ENCODE results near the gene LRCOL1. TPM values are rescaled to one million over a fixed set of nuclear protein-coding genes. Genes with fewer than 3 reads are reported as not detected.

LRCOL1 gene
- total and polyA plus RNA-seq, 2 experiments from 2014 or later: 1.7 TPM; not detected in 1

DNA sequence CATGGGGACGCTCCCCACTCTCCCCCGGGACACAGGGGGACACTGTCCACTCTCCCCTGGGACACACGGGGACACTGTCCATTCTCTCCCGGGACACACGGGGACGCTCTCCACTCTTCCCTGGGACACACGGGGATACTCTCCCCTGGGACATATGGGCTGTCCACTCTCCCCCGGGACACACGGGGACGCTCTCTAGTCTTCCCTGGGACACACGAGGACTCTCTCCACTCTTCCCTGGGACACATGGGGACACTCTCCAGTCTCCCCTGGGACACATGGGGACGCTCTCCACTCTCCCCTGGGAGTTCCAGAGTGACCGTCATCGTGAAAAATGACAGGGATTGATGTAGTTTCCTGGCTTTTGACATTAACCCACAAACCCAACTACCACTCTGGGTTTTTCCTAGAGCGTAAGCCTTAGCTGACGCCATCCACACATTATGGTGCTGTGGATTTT lies 5.2 kb upstream of the LRCOL1 start:
- Histone ChIP-seq H3K27ac (ENCODE audit: low read depth) (no peak overlapping the region), H3K4me1 (ENCODE audit: insufficient read depth) (peaks cover 6% of the 10 kb centered on the region; the same call in 1 of the 2 replicates), H3K27me3 (ENCODE audit: insufficient read depth) (peaks cover 87% of the 10 kb centered on the region), H3K4me3 (no peak overlapping the region), H2AFZ (no peak overlapping the region), H4K20me1 (replicated peaks; ENCODE audit: insufficient read depth) (0 out of 2 replicates have a peak, but pooled peaks cover 4% of the 10 kb centered on the region), H3K79me2 (replicated peaks; ENCODE audit: insufficient read depth) (no peaks in the 10 kb centered on the region), H3K36me3 (ENCODE audit: insufficient read depth) (no peaks in the 10 kb centered on the region), H3K4me2 (no peak overlapping the region), H3K9me2 (ENCODE audit: insufficient read depth) (no peaks in the 10 kb centered on the region), H3F3A (replicated peaks; ENCODE audit: low read depth) (0 out of 2 replicates have a peak, but pooled peaks cover 3% of the 10 kb centered on the region)
- no peak overlapping the region for H3K27ac Mint-ChIP-seq
- H3K9me3 Mint-ChIP-seq: peaks cover 47% of the 10 kb centered on the region
- ATAC-seq (no peak), DNase-seq (ENCODE audit: low spot score) (no peak)
- H3K27me3 Mint-ChIP-seq (ENCODE audit: insufficient read depth, low read depth, poor library complexity): peaks cover 74% of the 10 kb centered on the region
- H3K4me1 Mint-ChIP-seq: peaks cover 5% of the 10 kb centered on the region; the same call in 2 of the 3 replicates
- TF ChIP-seq POLR2AphosphoS5 (IDR thresholded peaks at IDR 0.05; ENCODE audit: low read depth) (no peak), EZH2 (IDR thresholded peaks at IDR 0.05; ENCODE audit: low read depth, unreplicated experiment) (no peak), ZNF331 (CRISPR knock-in tag; IDR thresholded peaks at IDR 0.05; ENCODE audit: low read depth) (no peak), ZNF114 (CRISPR knock-in tag; IDR thresholded peaks at IDR 0.05) (no peak), JUNB (IDR thresholded peaks at IDR 0.05; ENCODE audit: unreplicated experiment) (no peak), NANOG (IDR thresholded peaks at IDR 0.05; ENCODE audit: borderline replicate concordance) (no peak), STAT1 (IDR thresholded peaks at IDR 0.05; ENCODE audit: unreplicated experiment) (no peak), CREB1 (CRISPR knock-in tag; IDR thresholded peaks at IDR 0.05; ENCODE audit: low read depth) (no peak), EZH2phosphoT487 (IDR thresholded peaks at IDR 0.05; ENCODE audit: unreplicated experiment) (no peak)
- TF ChIP-seq, protein P1, sequence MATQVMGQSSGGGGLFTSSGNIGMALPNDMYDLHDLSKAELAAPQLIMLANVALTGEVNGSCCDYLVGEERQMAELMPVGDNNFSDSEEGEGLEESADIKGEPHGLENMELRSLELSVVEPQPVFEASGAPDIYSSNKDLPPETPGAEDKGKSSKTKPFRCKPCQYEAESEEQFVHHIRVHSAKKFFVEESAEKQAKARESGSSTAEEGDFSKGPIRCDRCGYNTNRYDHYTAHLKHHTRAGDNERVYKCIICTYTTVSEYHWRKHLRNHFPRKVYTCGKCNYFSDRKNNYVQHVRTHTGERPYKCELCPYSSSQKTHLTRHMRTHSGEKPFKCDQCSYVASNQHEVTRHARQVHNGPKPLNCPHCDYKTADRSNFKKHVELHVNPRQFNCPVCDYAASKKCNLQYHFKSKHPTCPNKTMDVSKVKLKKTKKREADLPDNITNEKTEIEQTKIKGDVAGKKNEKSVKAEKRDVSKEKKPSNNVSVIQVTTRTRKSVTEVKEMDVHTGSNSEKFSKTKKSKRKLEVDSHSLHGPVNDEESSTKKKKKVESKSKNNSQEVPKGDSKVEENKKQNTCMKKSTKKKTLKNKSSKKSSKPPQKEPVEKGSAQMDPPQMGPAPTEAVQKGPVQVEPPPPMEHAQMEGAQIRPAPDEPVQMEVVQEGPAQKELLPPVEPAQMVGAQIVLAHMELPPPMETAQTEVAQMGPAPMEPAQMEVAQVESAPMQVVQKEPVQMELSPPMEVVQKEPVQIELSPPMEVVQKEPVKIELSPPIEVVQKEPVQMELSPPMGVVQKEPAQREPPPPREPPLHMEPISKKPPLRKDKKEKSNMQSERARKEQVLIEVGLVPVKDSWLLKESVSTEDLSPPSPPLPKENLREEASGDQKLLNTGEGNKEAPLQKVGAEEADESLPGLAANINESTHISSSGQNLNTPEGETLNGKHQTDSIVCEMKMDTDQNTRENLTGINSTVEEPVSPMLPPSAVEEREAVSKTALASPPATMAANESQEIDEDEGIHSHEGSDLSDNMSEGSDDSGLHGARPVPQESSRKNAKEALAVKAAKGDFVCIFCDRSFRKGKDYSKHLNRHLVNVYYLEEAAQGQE (IDR thresholded peaks at IDR 0.05; ENCODE audit: unreplicated experiment): no peak
- TF ChIP-seq, protein P2, sequence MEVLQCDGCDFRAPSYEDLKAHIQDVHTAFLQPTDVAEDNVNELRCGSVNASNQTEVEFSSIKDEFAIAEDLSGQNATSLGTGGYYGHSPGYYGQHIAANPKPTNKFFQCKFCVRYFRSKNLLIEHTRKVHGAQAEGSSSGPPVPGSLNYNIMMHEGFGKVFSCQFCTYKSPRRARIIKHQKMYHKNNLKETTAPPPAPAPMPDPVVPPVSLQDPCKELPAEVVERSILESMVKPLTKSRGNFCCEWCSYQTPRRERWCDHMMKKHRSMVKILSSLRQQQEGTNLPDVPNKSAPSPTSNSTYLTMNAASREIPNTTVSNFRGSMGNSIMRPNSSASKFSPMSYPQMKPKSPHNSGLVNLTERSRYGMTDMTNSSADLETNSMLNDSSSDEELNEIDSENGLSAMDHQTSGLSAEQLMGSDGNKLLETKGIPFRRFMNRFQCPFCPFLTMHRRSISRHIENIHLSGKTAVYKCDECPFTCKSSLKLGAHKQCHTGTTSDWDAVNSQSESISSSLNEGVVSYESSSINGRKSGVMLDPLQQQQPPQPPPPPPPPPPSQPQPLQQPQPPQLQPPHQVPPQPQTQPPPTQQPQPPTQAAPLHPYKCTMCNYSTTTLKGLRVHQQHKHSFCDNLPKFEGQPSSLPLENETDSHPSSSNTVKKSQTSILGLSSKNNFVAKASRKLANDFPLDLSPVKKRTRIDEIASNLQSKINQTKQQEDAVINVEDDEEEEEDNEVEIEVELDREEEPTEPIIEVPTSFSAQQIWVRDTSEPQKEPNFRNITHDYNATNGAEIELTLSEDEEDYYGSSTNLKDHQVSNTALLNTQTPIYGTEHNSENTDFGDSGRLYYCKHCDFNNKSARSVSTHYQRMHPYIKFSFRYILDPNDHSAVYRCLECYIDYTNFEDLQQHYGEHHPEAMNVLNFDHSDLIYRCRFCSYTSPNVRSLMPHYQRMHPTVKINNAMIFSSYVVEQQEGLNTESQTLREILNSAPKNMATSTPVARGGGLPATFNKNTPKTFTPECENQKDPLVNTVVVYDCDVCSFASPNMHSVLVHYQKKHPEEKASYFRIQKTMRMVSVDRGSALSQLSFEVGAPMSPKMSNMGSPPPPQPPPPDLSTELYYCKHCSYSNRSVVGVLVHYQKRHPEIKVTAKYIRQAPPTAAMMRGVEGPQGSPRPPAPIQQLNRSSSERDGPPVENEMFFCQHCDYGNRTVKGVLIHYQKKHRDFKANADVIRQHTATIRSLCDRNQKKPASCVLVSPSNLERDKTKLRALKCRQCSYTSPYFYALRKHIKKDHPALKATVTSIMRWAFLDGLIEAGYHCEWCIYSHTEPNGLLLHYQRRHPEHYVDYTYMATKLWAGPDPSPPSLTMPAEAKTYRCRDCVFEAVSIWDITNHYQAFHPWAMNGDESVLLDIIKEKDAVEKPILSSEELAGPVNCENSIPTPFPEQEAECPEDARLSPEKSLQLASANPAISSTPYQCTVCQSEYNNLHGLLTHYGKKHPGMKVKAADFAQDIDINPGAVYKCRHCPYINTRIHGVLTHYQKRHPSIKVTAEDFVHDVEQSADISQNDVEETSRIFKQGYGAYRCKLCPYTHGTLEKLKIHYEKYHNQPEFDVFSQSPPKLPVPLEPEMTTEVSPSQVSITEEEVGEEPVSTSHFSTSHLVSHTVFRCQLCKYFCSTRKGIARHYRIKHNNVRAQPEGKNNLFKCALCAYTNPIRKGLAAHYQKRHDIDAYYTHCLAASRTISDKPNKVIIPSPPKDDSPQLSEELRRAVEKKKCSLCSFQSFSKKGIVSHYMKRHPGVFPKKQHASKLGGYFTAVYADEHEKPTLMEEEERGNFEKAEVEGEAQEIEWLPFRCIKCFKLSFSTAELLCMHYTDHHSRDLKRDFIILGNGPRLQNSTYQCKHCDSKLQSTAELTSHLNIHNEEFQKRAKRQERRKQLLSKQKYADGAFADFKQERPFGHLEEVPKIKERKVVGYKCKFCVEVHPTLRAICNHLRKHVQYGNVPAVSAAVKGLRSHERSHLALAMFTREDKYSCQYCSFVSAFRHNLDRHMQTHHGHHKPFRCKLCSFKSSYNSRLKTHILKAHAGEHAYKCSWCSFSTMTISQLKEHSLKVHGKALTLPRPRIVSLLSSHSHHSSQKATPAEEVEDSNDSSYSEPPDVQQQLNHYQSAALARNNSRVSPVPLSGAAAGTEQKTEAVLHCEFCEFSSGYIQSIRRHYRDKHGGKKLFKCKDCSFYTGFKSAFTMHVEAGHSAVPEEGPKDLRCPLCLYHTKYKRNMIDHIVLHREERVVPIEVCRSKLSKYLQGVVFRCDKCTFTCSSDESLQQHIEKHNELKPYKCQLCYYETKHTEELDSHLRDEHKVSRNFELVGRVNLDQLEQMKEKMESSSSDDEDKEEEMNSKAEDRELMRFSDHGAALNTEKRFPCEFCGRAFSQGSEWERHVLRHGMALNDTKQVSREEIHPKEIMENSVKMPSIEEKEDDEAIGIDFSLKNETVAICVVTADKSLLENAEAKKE (CRISPR knock-in tag; IDR thresholded peaks at IDR 0.05): no peak
- TF ChIP-seq, protein P3, sequence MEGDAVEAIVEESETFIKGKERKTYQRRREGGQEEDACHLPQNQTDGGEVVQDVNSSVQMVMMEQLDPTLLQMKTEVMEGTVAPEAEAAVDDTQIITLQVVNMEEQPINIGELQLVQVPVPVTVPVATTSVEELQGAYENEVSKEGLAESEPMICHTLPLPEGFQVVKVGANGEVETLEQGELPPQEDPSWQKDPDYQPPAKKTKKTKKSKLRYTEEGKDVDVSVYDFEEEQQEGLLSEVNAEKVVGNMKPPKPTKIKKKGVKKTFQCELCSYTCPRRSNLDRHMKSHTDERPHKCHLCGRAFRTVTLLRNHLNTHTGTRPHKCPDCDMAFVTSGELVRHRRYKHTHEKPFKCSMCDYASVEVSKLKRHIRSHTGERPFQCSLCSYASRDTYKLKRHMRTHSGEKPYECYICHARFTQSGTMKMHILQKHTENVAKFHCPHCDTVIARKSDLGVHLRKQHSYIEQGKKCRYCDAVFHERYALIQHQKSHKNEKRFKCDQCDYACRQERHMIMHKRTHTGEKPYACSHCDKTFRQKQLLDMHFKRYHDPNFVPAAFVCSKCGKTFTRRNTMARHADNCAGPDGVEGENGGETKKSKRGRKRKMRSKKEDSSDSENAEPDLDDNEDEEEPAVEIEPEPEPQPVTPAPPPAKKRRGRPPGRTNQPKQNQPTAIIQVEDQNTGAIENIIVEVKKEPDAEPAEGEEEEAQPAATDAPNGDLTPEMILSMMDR (conservative IDR thresholded peaks at IDR 0.05; ENCODE audit: low read depth in 2 of 2): no peak
- TF ChIP-seq, protein P4, sequence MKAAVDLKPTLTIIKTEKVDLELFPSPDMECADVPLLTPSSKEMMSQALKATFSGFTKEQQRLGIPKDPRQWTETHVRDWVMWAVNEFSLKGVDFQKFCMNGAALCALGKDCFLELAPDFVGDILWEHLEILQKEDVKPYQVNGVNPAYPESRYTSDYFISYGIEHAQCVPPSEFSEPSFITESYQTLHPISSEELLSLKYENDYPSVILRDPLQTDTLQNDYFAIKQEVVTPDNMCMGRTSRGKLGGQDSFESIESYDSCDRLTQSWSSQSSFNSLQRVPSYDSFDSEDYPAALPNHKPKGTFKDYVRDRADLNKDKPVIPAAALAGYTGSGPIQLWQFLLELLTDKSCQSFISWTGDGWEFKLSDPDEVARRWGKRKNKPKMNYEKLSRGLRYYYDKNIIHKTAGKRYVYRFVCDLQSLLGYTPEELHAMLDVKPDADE (IDR thresholded peaks at IDR 0.05): no peak
- no peak overlapping the region for H3K4me3 Mint-ChIP-seq
- H3K36me3 Mint-ChIP-seq (ENCODE audit: low read depth): peaks cover 12% of the 10 kb centered on the region
